OCI-LY1 (cell line): Measurements from ENCODE around the gene KLK4.

Experiments used
- H2AFZ ChIP-seq: fragments of 200-600 bp; sonication (generic), shearing (Covaris generic); 2 replicates; pipeline ENCODE4 v1.6.0; 2014; ENCODE audit warnings: antibody characterized with exemption, mild to moderate bottlenecking, low read length
- H3F3A ChIP-seq: fragments of 200-600 bp; sonication (generic), shearing (Covaris generic); 2 replicates; pipeline ENCODE4 v1.6.0; 2014; ENCODE audit warnings: mild to moderate bottlenecking, antibody characterized with exemption, low read length, moderate library complexity; ENCODE audit not compliant: insufficient read depth
- H3K27ac ChIP-seq: fragments of 200-600 bp; sonication (generic); 2 replicates; pipeline ENCODE4 v1.5.1; 2014; ENCODE audit warnings: low read length, mixed run types, mild to moderate bottlenecking, low read depth; ENCODE audit not compliant: poor library complexity, severe bottlenecking
- H3K27me3 ChIP-seq: fragments of 200-600 bp; sonication (generic); 2 replicates; pipeline ENCODE4 v1.6.0; 2014; ENCODE audit warnings: antibody characterized with exemption, mild to moderate bottlenecking, low read length, moderate library complexity; ENCODE audit not compliant: insufficient read depth
- H3K36me3 ChIP-seq: fragments of 200-600 bp; sonication (generic); 2 replicates; pipeline ENCODE4 v1.6.1; 2014; ENCODE audit warnings: mild to moderate bottlenecking, antibody characterized with exemption, low read length, moderate library complexity, mixed read lengths; ENCODE audit not compliant: insufficient read depth
- H3K4me1 ChIP-seq: fragments of 200-600 bp; sonication (generic); 2 replicates; pipeline ENCODE4 v1.5.1; 2014; ENCODE audit warnings: mild to moderate bottlenecking, low read length, moderate library complexity; ENCODE audit not compliant: insufficient read depth, severe bottlenecking
- H3K4me2 ChIP-seq: fragments of 200-600 bp; sonication (generic), shearing (Covaris generic); 2 replicates; pipeline ENCODE4 v1.6.1; 2014; ENCODE audit warnings: low read length
- H3K4me3 ChIP-seq: fragments of 200-600 bp; sonication (generic); 2 replicates; pipeline ENCODE4 v1.5.1; 2014; ENCODE audit warnings: low read length, low read depth, mild to moderate bottlenecking, mixed read lengths; ENCODE audit not compliant: poor library complexity, severe bottlenecking
- H3K79me2 ChIP-seq: fragments of 200-600 bp; shearing (Covaris generic); 2 replicates; pipeline ENCODE4 v1.6.1; 2016; ENCODE audit warnings: mixed run types, low read length, mixed read lengths; ENCODE audit not compliant: insufficient read depth
- H3K9ac ChIP-seq: fragments of 200-600 bp; sonication (generic), shearing (Covaris generic); 2 replicates; pipeline ENCODE4 v1.6.1; 2014; ENCODE audit warnings: mild to moderate bottlenecking, low read length, mixed read lengths
- H3K9me2 ChIP-seq: fragments of 200-600 bp; sonication (generic), shearing (Covaris generic); 2 replicates; pipeline ENCODE4 v1.6.1; 2014; ENCODE audit warnings: low read depth, mild to moderate bottlenecking, low read length, mixed read lengths
- H3K9me3 ChIP-seq: fragments of 200-600 bp; shearing (Covaris generic); 2 replicates; pipeline ENCODE4 v1.6.1; 2014; ENCODE audit warnings: low read length, mixed read lengths
- H4K20me1 ChIP-seq: fragments of 200-600 bp; sonication (generic), shearing (Covaris generic); 2 replicates; pipeline ENCODE4 v1.6.0; 2016; ENCODE audit warnings: mild to moderate bottlenecking, low read length; ENCODE audit not compliant: insufficient read depth
- CTCF ChIP-seq: fragments of 200-600 bp; sonication (generic), shearing (Covaris generic); IDR thresholded peaks from 2 replicates; pipeline ENCODE4 v1.5.1; 2017; ENCODE audit warnings: mild to moderate bottlenecking, antibody characterized with exemption, low read length, moderate library complexity, mixed read lengths
- EZH2 ChIP-seq: fragments of 200-600 bp; sonication (generic), shearing (Covaris generic); IDR thresholded peaks from 2 replicates; pipeline ENCODE4 v1.8.0; 2017; ENCODE audit warnings: borderline replicate concordance, mixed run types, mild to moderate bottlenecking, antibody characterized with exemption, low read length, moderate library complexity, mixed read lengths

The KLK4 gene

GRCh38 chr19:50952910-50953309, 41.7 kb upstream of the KLK4 start, which contains the start of gene KLK5:
Gene KLK5 (minus strand): TSS chr19:50953038. CDS start chr19:50952657, 381 bp downstream.
- Histone ChIP-seq H3K79me2 (no peaks in the 10 kb centered on the region), H3F3A (no peaks in the 10 kb centered on the region), H3K4me3 (no peak within 1 kb of the TSS), H3K27me3 (no peaks in the 10 kb centered on the region), H3K9me3 (no peaks in the 10 kb centered on the region), H3K27ac (no peak within 1 kb of the TSS), H4K20me1 (no peaks in the 10 kb centered on the region), H3K36me3 (no peaks in the 10 kb centered on the region), H3K4me1 (no peaks in the 10 kb centered on the region), H3K9me2 (no peaks in the 10 kb centered on the region), H2AFZ (no peak within 1 kb of the TSS), H3K4me2 (no peak within 1 kb of the TSS), H3K9ac (no peak within 1 kb of the TSS)
- TF ChIP-seq CTCF (no peak), EZH2 (no peak)

DNA sequence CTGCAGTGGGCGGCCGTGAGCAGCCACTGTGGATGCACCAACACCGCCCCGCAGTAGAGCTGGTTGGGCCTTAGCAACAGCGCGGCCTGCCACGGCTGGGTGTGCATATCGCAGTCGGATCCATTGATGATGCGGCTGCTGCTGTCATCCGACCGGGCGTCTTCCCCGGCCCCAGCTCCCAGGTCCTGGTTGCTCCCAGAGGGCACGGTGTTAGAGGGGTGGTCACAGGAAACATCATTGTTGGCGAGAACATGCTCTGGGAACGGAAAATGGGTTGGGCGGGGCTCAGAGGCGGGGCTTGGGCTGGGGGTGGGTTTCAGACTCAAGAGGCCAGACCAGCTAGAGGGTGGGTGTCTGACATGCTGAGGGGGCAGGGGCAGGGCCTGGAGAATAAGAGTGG, 38.7 kb upstream of the KLK4 start:
- H3K79me2 ChIP-seq = no peaks in the 10 kb centered on the region
- H3K27me3 ChIP-seq = no peaks in the 10 kb centered on the region
- no peaks in the 10 kb centered on the region for H3K9me3 ChIP-seq
- no peak overlapping the region for H3K4me2 ChIP-seq
- H3K36me3 ChIP-seq = no peaks in the 10 kb centered on the region
- no peak overlapping the region for H3K9ac ChIP-seq
- H3K9me2 ChIP-seq = no peaks in the 10 kb centered on the region
- H4K20me1 ChIP-seq = no peaks in the 10 kb centered on the region
- TF ChIP-seq EZH2 (no peak), CTCF (no peak)
- H3K4me1 ChIP-seq = no peaks in the 10 kb centered on the region
- no peak overlapping the region for H3K27ac ChIP-seq
- H3F3A ChIP-seq = no peaks in the 10 kb centered on the region
- no peak overlapping the region for H2AFZ ChIP-seq
- H3K4me3 ChIP-seq = no peak overlapping the region

GRCh38 chr19:50947123-50947522, 35.9 kb upstream of the KLK4 start:
- Histone ChIP-seq H3K9me2 (no peaks in the 10 kb centered on the region), H3K4me3 (no peak overlapping the region)

More at GRCh38 chr19:50947123-50947522, 35.9 kb upstream of the KLK4 start:
- H4K20me1 ChIP-seq = no peaks in the 10 kb centered on the region
- no peak for TF ChIP-seq CTCF
- H2AFZ ChIP-seq = no peak overlapping the region
- no peaks in the 10 kb centered on the region for H3K4me1 ChIP-seq
- no peak overlapping the region for H3K4me2 ChIP-seq
- no peaks in the 10 kb centered on the region for H3K27me3 ChIP-seq
- H3K27ac ChIP-seq = no peak overlapping the region
- no peaks in the 10 kb centered on the region for H3K79me2 ChIP-seq
- no peaks in the 10 kb centered on the region for H3K36me3 ChIP-seq
- H3K9me3 ChIP-seq = no peaks in the 10 kb centered on the region
- H3F3A ChIP-seq = no peaks in the 10 kb centered on the region
- H3K9ac ChIP-seq = no peak overlapping the region
